K562 (cell line): ENCODE data around the gene MAGIX. TPM values are rescaled to one million over a fixed set of nuclear protein-coding genes. Genes with fewer than 3 reads are reported as not detected.

Experiments
- CXXC5 ChIP-seq: fragments of 250-450 bp; sonication (Bioruptor Pico); IDR thresholded peaks from 2 replicates; pipeline ENCODE4 v1.8.0; 2022; ENCODE audit warnings: inconsistent platforms, mild to moderate bottlenecking, moderate library complexity
- E2F1 ChIP-seq: sonication (generic); formaldehyde crosslinking; IDR thresholded peaks from 2 replicates; pipeline ENCODE4 v1.8.1; 2023; ENCODE audit warnings: mild to moderate bottlenecking, missing genetic modification reagents, moderate library complexity
- KLF10 ChIP-seq: fragments of 250-450 bp; sonication (Bioruptor Pico); IDR thresholded peaks from 2 replicates; pipeline ENCODE4 v1.6.1; 2021; ENCODE audit warnings: matching md5 sums
- MCM5 ChIP-seq: fragments of 450-650 bp; IDR thresholded peaks from 2 replicates; pipeline ENCODE4 v1.6.1; 2016; ENCODE audit warnings: low read depth
- MED1 ChIP-seq: sonication (generic); formaldehyde crosslinking; IDR thresholded peaks from 2 replicates; pipeline ENCODE4 v1.8.1; 2023; ENCODE audit warnings: missing genetic modification reagents, borderline replicate concordance
- MTA2 ChIP-seq: fragments of 450-650 bp; IDR thresholded peaks from 2 replicates; pipeline ENCODE4 v1.6.1; 2016; ENCODE audit warnings: low read depth
- NRF1 ChIP-seq, 2 experiments: fragments of 450-650 bp; IDR thresholded peaks in 1 of 2; conservative IDR thresholded peaks in 1 of 2; 2 replicates each; pipeline ENCODE4 v1.6.1; 2014; ENCODE audit warnings: mild to moderate bottlenecking in 2 of 2
- NUFIP1 ChIP-seq: fragments of 450-650 bp; IDR thresholded peaks from 2 replicates; pipeline ENCODE4 v1.6.1; 2018; ENCODE audit not compliant: partially characterized antibody
- SAP30 ChIP-seq: fragments of 200-600 bp; sonication (generic); IDR thresholded peaks from 2 replicates; pipeline ENCODE4 v1.6.1; 2012; ENCODE audit warnings: borderline replicate concordance, low read depth, mild to moderate bottlenecking, moderate library complexity, low read length, control low read depth, inconsistent platforms; ENCODE audit not compliant: insufficient read depth, poor library complexity, severe bottlenecking
- SIN3A ChIP-seq, 2 experiments: fragments of 150-350 bp in 1 of 2; IDR thresholded peaks; 2 replicates each; pipeline ENCODE4 v1.6.1; 2011 to 2016; ENCODE audit warnings: borderline replicate concordance in 2 of 2, low read depth in 2 of 2, low read length in 2 of 2, mild to moderate bottlenecking in 2 of 2, moderate library complexity in 2 of 2; ENCODE audit not compliant: control insufficient read depth in 1 of 2
- SREBF2 ChIP-seq: sonication (generic); formaldehyde crosslinking; IDR thresholded peaks from 2 replicates; pipeline ENCODE4 v1.4.0; 2020; ENCODE audit warnings: mild to moderate bottlenecking, missing genetic modification reagents
- TFAM ChIP-seq: fragments of 250-450 bp; sonication (Bioruptor Pico); conservative IDR thresholded peaks from 2 replicates; pipeline ENCODE4 v1.5.0; 2021; ENCODE audit warnings: mild to moderate bottlenecking, moderate library complexity
- TFAP4 ChIP-seq: sonication (generic); formaldehyde crosslinking; IDR thresholded peaks from 2 replicates; pipeline ENCODE4 v1.8.0; 2022; ENCODE audit warnings: missing genetic modification reagents, mild to moderate bottlenecking, moderate library complexity, borderline replicate concordance
- TOE1 ChIP-seq, 2 experiments: fragments of 450-650 bp in 1 of 2; sonication (generic) in 1 of 2; formaldehyde crosslinking in 1 of 2; IDR thresholded peaks; 2 replicates each; pipeline versions ENCODE4 v1.7.1 to v1.8.0; 2016 to 2022; ENCODE audit warnings: borderline replicate concordance in 2 of 2, mild to moderate bottlenecking in 2 of 2, antibody characterized with exemption in 1 of 2, inconsistent platforms in 1 of 2, low read depth in 1 of 2, missing genetic modification reagents in 1 of 2, moderate library complexity in 1 of 2
- U2AF2 ChIP-seq: fragments of 200-400 bp; formaldehyde crosslinking; optimal IDR thresholded peaks from 2 replicates; pipeline ENCODE3; 2017; ENCODE audit warnings: low read depth, mild to moderate bottlenecking, low read length
- XRCC3 ChIP-seq: fragments of 450-650 bp; IDR thresholded peaks from 2 replicates; pipeline ENCODE4 v1.6.1; 2017; ENCODE audit warnings: mild to moderate bottlenecking, moderate library complexity
- YY1 ChIP-seq, 3 experiments: IDR thresholded peaks; 2 replicates each; pipeline ENCODE4 v1.6.1; 2011; ENCODE audit warnings: low read length in 2 of 3, mild to moderate bottlenecking in 2 of 3, moderate library complexity in 2 of 3, borderline replicate concordance in 1 of 3, control low read depth in 1 of 3, low read depth in 1 of 3; ENCODE audit not compliant: insufficient read depth in 3 of 3, insufficient replicate concordance in 2 of 3, control insufficient read depth in 1 of 3, insufficient read length in 1 of 3; ENCODE audit errors: extremely low read depth in 1 of 3
- ZBTB11 ChIP-seq, 3 experiments: fragments of 200-800 bp in 1 of 3; fragments of 250-450 bp in 1 of 3; fragments of 450-650 bp in 1 of 3; sonication (Bioruptor Pico) in 1 of 3; sonication (Bioruptor generic) in 1 of 3; formaldehyde crosslinking in 1 of 3; IDR thresholded peaks; 2 replicates each; pipeline versions ENCODE4 v1.6.1 to v1.8.0; 2016 to 2022; ENCODE audit warnings: mild to moderate bottlenecking in 2 of 3, missing genetic modification characterization in 2 of 3, missing compliant biosample characterization in 1 of 3, moderate library complexity in 1 of 3
- polyA plus RNA-seq, 8 experiments: library from polyadenylated mRNA; depleted of rRNA in 4 of 8; stranded (reverse) in 5 of 8; unstranded in 3 of 8; fragments of >200 nt; fragmentation: Nextera tagmentation in 2 of 8; fragmentation: Illumina TruSeq in 1 of 8; extraction: Ambion mirVana in 2 of 8; extraction: Trizol in 1 of 8; gene quantifications; 2 replicates each; pipeline versions ENCODE4 v1.2.1 to v1.2.3, GENCODE V29; 2011 to 2014; ENCODE audit warnings: inconsistent platforms in 1 of 8, missing spikeins in 1 of 8
- total RNA-seq, 7 experiments: library from RNA; depleted of rRNA in 6 of 7; stranded (reverse); fragments of >200 nt in 6 of 7; fragmentation: Illumina TruSeq in 2 of 7; extraction: Trizol in 2 of 7; gene quantifications; 2 replicates each; pipeline versions ENCODE4 v1.2.1 to v1.2.3, GENCODE V29; 2011 to 2021; ENCODE audit warnings: low replicate concordance in 1 of 7

Gene MAGIX
- total and polyA plus RNA-seq, 9 of the 15 experiments (the other 6 are each of a cell fraction or from before 2014, with no cell fraction given), result 0.08 to 3.5 (median 0.47) TPM

GRCh38 chrX:49171752-49172279, 9.3 kb downstream of the MAGIX start, which contains the start of gene PLP2 (continued):
- TF ChIP-seq E2F1, result no peak
- no peak for TF ChIP-seq MED1
- 0 out of 2 replicates have a peak, but pooled peaks have one; percentile 1 for TF ChIP-seq CXXC5 (CRISPR knock-in tag)
- no peak for TF ChIP-seq TOE1 (IDR thresholded peaks at IDR 0.05; ENCODE audit: borderline replicate concordance)
- TF ChIP-seq TOE1 (CRISPR knock-in tag; IDR thresholded peaks at IDR 0.05; ENCODE audit: borderline replicate concordance, low read depth), result no peak
- TF ChIP-seq MCM5, result no peak
- TF ChIP-seq MTA2, result no peak
- TF ChIP-seq SREBF2 (CRISPR knock-in tag), result no peak
- no peak for TF ChIP-seq SAP30
- peak in 1 of 3 experiments; percentile 26 for TF ChIP-seq YY1 (IDR thresholded peaks at IDR 0.05; ENCODE audit: borderline replicate concordance in 1 of 3, control insufficient read depth in 1 of 3, extremely low read depth in 1 of 3, insufficient read depth in 3 of 3, insufficient read length in 1 of 3, insufficient replicate concordance in 2 of 3, low read depth in 1 of 3, low read length in 2 of 3)
- TF ChIP-seq NRF1 (conservative IDR thresholded peaks at IDR 0.05 in 1 of 2, IDR thresholded peaks at IDR 0.05 in 1 of 2), result peak; percentile 3 to 45; a peak in 3 of 4 replicates
- TF ChIP-seq NUFIP1, result no peak
- no peak for TF ChIP-seq SIN3A (IDR thresholded peaks at IDR 0.05; ENCODE audit: borderline replicate concordance in 2 of 2, control insufficient read depth in 1 of 2, low read depth in 2 of 2, low read length in 2 of 2)
- TF ChIP-seq U2AF2, result no peak
- no peak for TF ChIP-seq XRCC3
- TF ChIP-seq TFAP4 (CRISPR knock-in tag), result peak; percentile 84
- TF ChIP-seq ZBTB11 (CRISPR knock-in tag; IDR thresholded peaks at IDR 0.05), result 0 out of 6 replicates have a peak, but pooled peaks of 1 of the 3 experiments have one; percentile 28
- no peak for TF ChIP-seq TFAM (CRISPR knock-in tag)
- TF ChIP-seq KLF10, result no peak
